HepG2 (cell line): ENCODE results near the gene ANKHD1. TPM values are rescaled to one million over a fixed set of nuclear protein-coding genes. Genes with fewer than 3 reads are reported as not detected.

Experiments used
- BRF2 ChIP-seq: sonication (generic); formaldehyde crosslinking; IDR thresholded peaks from 2 replicates; pipeline ENCODE4 v1.8.1; 2022; ENCODE audit warnings: mild to moderate bottlenecking, missing genetic modification reagents
- KDM4B ChIP-seq: sonication (generic); formaldehyde crosslinking; IDR thresholded peaks from 2 replicates; pipeline ENCODE4 v1.4.0; 2020; ENCODE audit warnings: missing genetic modification reagents
- LCORL ChIP-seq, 2 experiments: fragments of 450-650 bp in 1 of 2; sonication (generic) in 1 of 2; formaldehyde crosslinking in 1 of 2; IDR thresholded peaks; 2 replicates each; pipeline versions ENCODE4 v1.5.0 to v1.6.1; 2017 to 2020; ENCODE audit warnings: antibody characterized with exemption in 1 of 2, missing genetic modification reagents in 1 of 2
- MLX ChIP-seq: IDR thresholded peaks from 2 replicates; pipeline ENCODE4 v1.6.1; 2016
- MLXIP ChIP-seq: sonication (generic); formaldehyde crosslinking; IDR thresholded peaks from 2 replicates; pipeline ENCODE4 v1.9.0; 2021; ENCODE audit warnings: missing genetic modification reagents, borderline replicate concordance
- MTF2 ChIP-seq: sonication (generic); formaldehyde crosslinking; IDR thresholded peaks from 2 replicates; pipeline ENCODE4 v1.5.0; 2020; ENCODE audit warnings: missing genetic modification reagents, borderline replicate concordance
- PHF20 ChIP-seq: sonication (generic); formaldehyde crosslinking; IDR thresholded peaks from 2 replicates; pipeline ENCODE4 v1.5.0; 2020; ENCODE audit warnings: mild to moderate bottlenecking, missing genetic modification reagents
- RARA ChIP-seq: IDR thresholded peaks from 2 replicates; pipeline ENCODE4 v1.6.1; 2016; ENCODE audit warnings: missing genetic modification reagents, missing compliant biosample characterization
- TBX2 ChIP-seq: sonication (generic); formaldehyde crosslinking; IDR thresholded peaks from 2 replicates; pipeline ENCODE4 v1.5.0; 2020; ENCODE audit warnings: missing genetic modification reagents, mild to moderate bottlenecking, borderline replicate concordance
- ZBTB33 ChIP-seq: sonication (generic); formaldehyde crosslinking; IDR thresholded peaks from 2 replicates; pipeline ENCODE4 v1.4.0; 2020; ENCODE audit warnings: missing genetic modification reagents
- ZNF563 ChIP-seq: sonication (generic); formaldehyde crosslinking; IDR thresholded peaks from 2 replicates; pipeline ENCODE4 v1.8.0; 2022; ENCODE audit warnings: mild to moderate bottlenecking, moderate library complexity, missing genetic modification reagents
- ZSCAN25 ChIP-seq: sonication (generic); formaldehyde crosslinking; IDR thresholded peaks from 2 replicates; pipeline ENCODE4 v1.8.0; 2022; ENCODE audit warnings: mild to moderate bottlenecking, missing genetic modification reagents
- polyA plus RNA-seq, 8 experiments: library from polyadenylated mRNA; depleted of rRNA in 3 of 8; stranded (reverse) in 7 of 8; unstranded in 1 of 8; fragments of >200 nt; fragmentation: Illumina TruSeq in 4 of 8; extraction: Trizol in 4 of 8; gene quantifications; 2 replicates each; pipeline versions ENCODE4 v1.2.1 to v1.2.3, GENCODE V29; 2011 to 2016; ENCODE audit warnings: low read depth in 4 of 8, missing spikeins in 1 of 8, mixed read lengths in 1 of 8; ENCODE audit not compliant: insufficient read depth in 1 of 8
- total RNA-seq, 5 experiments: library from RNA; depleted of rRNA; stranded (reverse); fragments of >200 nt; fragmentation: Illumina TruSeq; extraction: Trizol; gene quantifications; 2 replicates each; pipeline ENCODE4 v1.2.3, GENCODE V29; 2016; ENCODE audit warnings: low read depth in 1 of 5
- TF ChIP-seq, protein P1 (sequence below): sonication (generic); formaldehyde crosslinking; IDR thresholded peaks from 2 replicates; pipeline ENCODE4 v1.5.1; 2020; ENCODE audit warnings: mild to moderate bottlenecking, moderate library complexity, missing genetic modification reagents
- TF ChIP-seq, protein P2 (sequence below): sonication (generic); formaldehyde crosslinking; IDR thresholded peaks from 2 replicates; pipeline ENCODE4 v1.4.0; 2020; ENCODE audit warnings: missing genetic modification reagents
- TF ChIP-seq, protein P3 (sequence below): sonication (generic); formaldehyde crosslinking; IDR thresholded peaks from 2 replicates; pipeline ENCODE4 v1.4.0; 2020; ENCODE audit warnings: missing genetic modification reagents

The ANKHD1 gene
- total and polyA plus RNA-seq, 2 of the 13 experiments (the other 11 are each of a cell fraction or from before 2014, with no cell fraction given): 69.9 to 82.0 TPM

DNA sequence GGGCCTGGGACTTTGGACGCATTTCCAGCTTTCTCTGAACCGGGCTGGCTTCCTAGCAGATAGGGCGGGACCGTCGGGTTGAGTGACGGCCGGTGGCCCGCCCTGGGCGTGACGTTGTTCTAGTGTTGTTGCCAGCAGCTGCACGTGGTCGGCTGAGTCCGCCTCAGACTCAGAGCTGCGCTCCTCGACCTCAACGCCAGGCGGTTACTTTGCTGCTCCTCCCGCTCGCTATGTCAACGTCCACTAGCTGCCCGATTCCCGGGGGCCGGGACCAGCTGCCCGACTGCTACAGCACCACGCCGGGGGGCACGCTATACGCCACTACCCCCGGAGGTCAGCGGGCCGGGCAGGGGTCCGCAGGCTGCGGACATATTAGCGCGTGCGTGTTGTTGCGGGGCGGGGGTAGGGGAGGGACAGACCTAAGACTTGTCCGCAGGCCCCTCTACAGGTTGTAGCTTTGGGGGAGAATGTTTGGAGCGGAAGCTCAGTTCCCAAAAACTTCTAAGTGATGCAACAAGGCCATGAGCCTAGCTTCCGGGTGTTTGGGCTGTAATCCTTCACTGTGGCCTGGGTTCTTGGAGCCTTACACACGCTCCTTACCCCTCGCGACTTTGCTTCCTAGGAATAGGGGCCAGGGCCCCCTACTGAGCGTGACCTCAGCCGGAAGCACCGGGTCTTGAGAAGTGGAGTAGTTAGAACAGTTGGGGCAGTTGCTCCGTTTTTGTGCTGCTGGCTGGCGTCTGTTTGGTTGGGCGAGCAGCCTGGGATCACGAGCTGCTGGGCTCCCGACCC is 146.1 kb downstream of the ANKHD1 start, which contains the start of gene EIF4EBP3 (continued):
- TF ChIP-seq KDM4B: no peak
- TF ChIP-seq ZSCAN25 (CRISPR knock-in tag): peak; percentile 68; the same call in 1 of the 2 replicates
- peak; percentile 89; the same call in 1 of the 2 replicates for TF ChIP-seq BRF2
- TF ChIP-seq PHF20 (CRISPR knock-in tag): peak; percentile 60; the same call in 1 of the 2 replicates
- peak; percentile 13; the same call in 1 of the 2 replicates for TF ChIP-seq ZBTB33
- TF ChIP-seq ZNF563 (CRISPR knock-in tag): no peak; the same call in 1 of the 2 replicates
- 0 out of 2 replicates have a peak, but pooled peaks have one; percentile 55 for TF ChIP-seq MTF2 (CRISPR knock-in tag)
- peak; percentile 43; the same call in 1 of the 2 replicates for TF ChIP-seq MLX (CRISPR knock-in tag)
- TF ChIP-seq, protein P1, sequence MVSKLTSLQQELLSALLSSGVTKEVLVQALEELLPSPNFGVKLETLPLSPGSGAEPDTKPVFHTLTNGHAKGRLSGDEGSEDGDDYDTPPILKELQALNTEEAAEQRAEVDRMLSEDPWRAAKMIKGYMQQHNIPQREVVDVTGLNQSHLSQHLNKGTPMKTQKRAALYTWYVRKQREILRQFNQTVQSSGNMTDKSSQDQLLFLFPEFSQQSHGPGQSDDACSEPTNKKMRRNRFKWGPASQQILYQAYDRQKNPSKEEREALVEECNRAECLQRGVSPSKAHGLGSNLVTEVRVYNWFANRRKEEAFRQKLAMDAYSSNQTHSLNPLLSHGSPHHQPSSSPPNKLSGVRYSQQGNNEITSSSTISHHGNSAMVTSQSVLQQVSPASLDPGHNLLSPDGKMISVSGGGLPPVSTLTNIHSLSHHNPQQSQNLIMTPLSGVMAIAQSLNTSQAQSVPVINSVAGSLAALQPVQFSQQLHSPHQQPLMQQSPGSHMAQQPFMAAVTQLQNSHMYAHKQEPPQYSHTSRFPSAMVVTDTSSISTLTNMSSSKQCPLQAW: 0 out of 2 replicates have a peak, but pooled peaks have one; percentile 64
- TF ChIP-seq, protein P2, sequence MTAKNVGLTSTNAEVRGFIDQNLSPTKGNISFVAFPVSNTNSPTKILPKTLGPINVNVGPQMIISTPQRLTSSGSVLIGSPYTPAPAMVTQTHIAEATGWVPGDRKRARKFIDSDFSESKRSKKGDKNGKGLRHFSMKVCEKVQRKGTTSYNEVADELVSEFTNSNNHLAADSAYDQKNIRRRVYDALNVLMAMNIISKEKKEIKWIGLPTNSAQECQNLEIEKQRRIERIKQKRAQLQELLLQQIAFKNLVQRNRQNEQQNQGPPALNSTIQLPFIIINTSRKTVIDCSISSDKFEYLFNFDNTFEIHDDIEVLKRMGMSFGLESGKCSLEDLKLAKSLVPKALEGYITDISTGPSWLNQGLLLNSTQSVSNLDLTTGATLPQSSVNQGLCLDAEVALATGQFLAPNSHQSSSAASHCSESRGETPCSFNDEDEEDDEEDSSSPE (CRISPR knock-in tag): peak; percentile 78
- TF ChIP-seq MLXIP (CRISPR knock-in tag): no peak
- no peak for TF ChIP-seq LCORL (IDR thresholded peaks at IDR 0.05)
- peak; percentile 54; the same call in 1 of the 2 replicates for TF ChIP-seq LCORL (CRISPR knock-in tag; IDR thresholded peaks at IDR 0.05)
- TF ChIP-seq, protein P3, sequence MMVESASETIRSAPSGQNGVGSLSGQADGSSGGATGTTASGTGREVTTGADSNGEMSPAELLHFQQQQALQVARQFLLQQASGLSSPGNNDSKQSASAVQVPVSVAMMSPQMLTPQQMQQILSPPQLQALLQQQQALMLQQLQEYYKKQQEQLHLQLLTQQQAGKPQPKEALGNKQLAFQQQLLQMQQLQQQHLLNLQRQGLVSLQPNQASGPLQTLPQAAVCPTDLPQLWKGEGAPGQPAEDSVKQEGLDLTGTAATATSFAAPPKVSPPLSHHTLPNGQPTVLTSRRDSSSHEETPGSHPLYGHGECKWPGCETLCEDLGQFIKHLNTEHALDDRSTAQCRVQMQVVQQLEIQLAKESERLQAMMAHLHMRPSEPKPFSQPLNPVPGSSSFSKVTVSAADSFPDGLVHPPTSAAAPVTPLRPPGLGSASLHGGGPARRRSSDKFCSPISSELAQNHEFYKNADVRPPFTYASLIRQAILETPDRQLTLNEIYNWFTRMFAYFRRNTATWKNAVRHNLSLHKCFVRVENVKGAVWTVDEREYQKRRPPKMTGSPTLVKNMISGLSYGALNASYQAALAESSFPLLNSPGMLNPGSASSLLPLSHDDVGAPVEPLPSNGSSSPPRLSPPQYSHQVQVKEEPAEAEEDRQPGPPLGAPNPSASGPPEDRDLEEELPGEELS (CRISPR knock-in tag): peak; percentile 77
- peak; percentile 40; the same call in 1 of the 2 replicates for TF ChIP-seq RARA (CRISPR knock-in tag)
- peak; percentile 60 for TF ChIP-seq TBX2
